HCT116 (cell line): Measurements from ENCODE around the gene ACOT7.

ENCODE experiments used
- ATF3 ChIP-seq: IDR thresholded peaks from 2 replicates; pipeline ENCODE4 v1.6.1; 2012
- CBX3 ChIP-seq: IDR thresholded peaks from 2 replicates; pipeline ENCODE4 v1.6.1; 2012; ENCODE audit warnings: low read depth
- CTCF ChIP-seq, 3 experiments: fragments of 200-600 bp in 1 of 3; sonication (generic) in 1 of 3; IDR thresholded peaks in 2 of 3; conservative IDR thresholded peaks in 1 of 3; 2 replicates each; pipeline ENCODE4 v1.5.1; 2012 to 2017; ENCODE audit warnings: low read depth in 2 of 3, low read length in 2 of 3, antibody characterized with exemption in 1 of 3, borderline replicate concordance in 1 of 3, control low read depth in 1 of 3, mild to moderate bottlenecking in 1 of 3, mixed read lengths in 1 of 3, mixed run types in 1 of 3, moderate library complexity in 1 of 3; ENCODE audit not compliant: insufficient read depth in 1 of 3
- EZH2 ChIP-seq: fragments of 200-600 bp; sonication (generic); IDR thresholded peaks from 2 replicates; pipeline ENCODE4 v1.6.1; 2017; ENCODE audit warnings: antibody characterized with exemption, mixed run types
- EZH2phosphoT487 ChIP-seq: fragments of 200-600 bp; IDR thresholded peaks from 2 replicates; pipeline ENCODE4 v1.6.1; 2018; ENCODE audit warnings: antibody characterized with exemption, borderline replicate concordance
- JUND ChIP-seq: IDR thresholded peaks from 2 replicates; pipeline ENCODE4 v1.6.1; 2012
- MAX ChIP-seq: IDR thresholded peaks from 2 replicates; pipeline ENCODE4 v1.6.1; 2012
- POLR2A ChIP-seq: IDR thresholded peaks from 2 replicates; pipeline ENCODE4 v1.7.0; 2011; ENCODE audit warnings: borderline replicate concordance; ENCODE audit not compliant: insufficient read depth, insufficient read length; ENCODE audit errors: extremely low read depth
- POLR2AphosphoS5 ChIP-seq: IDR thresholded peaks from 2 replicates; pipeline ENCODE4 v1.6.1; 2011; ENCODE audit warnings: mild to moderate bottlenecking, low read depth, low read length, moderate library complexity
- RAD21 ChIP-seq: IDR thresholded peaks from 2 replicates; pipeline ENCODE4 v1.6.1; 2012; ENCODE audit warnings: low read depth, mild to moderate bottlenecking
- REST ChIP-seq: IDR thresholded peaks from 2 replicates; pipeline ENCODE4 v1.6.1; 2012; ENCODE audit warnings: low read depth
- TCF7L2 ChIP-seq: IDR thresholded peaks from 2 replicates; pipeline ENCODE4 v1.7.0; 2011; ENCODE audit warnings: borderline replicate concordance, inconsistent platforms; ENCODE audit not compliant: insufficient read depth, insufficient read length; ENCODE audit errors: extremely low read depth
- ZBTB33 ChIP-seq: IDR thresholded peaks from 2 replicates; pipeline ENCODE4 v1.6.1; 2011; ENCODE audit warnings: mild to moderate bottlenecking, low read length, moderate library complexity; ENCODE audit not compliant: insufficient replicate concordance; ENCODE audit errors: extremely low read depth

GRCh38 chr1:6310116-6310848 is 83.3 kb downstream of the ACOT7 start:
- no peak for TF ChIP-seq EZH2
- no peak for TF ChIP-seq REST
- no peak for TF ChIP-seq CTCF (IDR thresholded peaks at IDR 0.05 in 2 of 3, conservative IDR thresholded peaks at IDR 0.05 in 1 of 3; ENCODE audit: borderline replicate concordance in 1 of 3, insufficient read depth in 1 of 3, low read depth in 2 of 3, low read length in 2 of 3)
- TF ChIP-seq POLR2AphosphoS5, result no peak
- TF ChIP-seq POLR2A, result no peak
- TF ChIP-seq JUND, result no peak
- TF ChIP-seq EZH2phosphoT487, result no peak
- no peak for TF ChIP-seq ZBTB33
- no peak for TF ChIP-seq MAX
- no peak for TF ChIP-seq TCF7L2
- no peak for TF ChIP-seq ATF3
- TF ChIP-seq RAD21, result no peak
- TF ChIP-seq CBX3, result no peak
